HepG2 (cell line): Measurements from ENCODE around the gene C10orf67. TPM values are rescaled to one million over a fixed set of nuclear protein-coding genes. Genes with fewer than 3 reads are reported as not detected.

Source experiments
- ATAC-seq: fragments of 200-7000 bp; cut with Tn5 transposase; 3 replicates; pipeline ENCODE4 v1.9.1; 2020; ENCODE audit warnings: mild to moderate bottlenecking, moderate library complexity
- BruUV-seq: library from RNA; stranded (reverse); fragments of 400-500 nt; replicated peaks from 2 replicates; lab custom pipeline; 2021; lab: Mats Ljungman, UMichigan
- CTCF ChIA-PET: fragments of 300-600 bp; formaldehyde crosslinking; extraction: SDS; loops from one replicate; lab custom pipeline; 2021; ENCODE audit warnings: low total read pairs, inconsistent platforms, low intra/inter-chr PET ratio; lab: Yijun Ruan, JAX
- POLR2A ChIA-PET: fragments of 350-600 bp; sonication (Branson Sonifier 250); formaldehyde crosslinking; loops from one replicate; lab custom pipeline; 2020; ENCODE audit warnings: antibody characterized with exemption, inconsistent platforms; lab: Yijun Ruan, JAX
- DNase-seq: peaks from one replicate; pipeline ENCODE4 v3.0.0-alpha.2; 2015; ENCODE audit warnings: low spot score
- FAIRE-seq: peaks from 3 replicates; lab custom pipeline; 2011; peaks lifted over from hg19 to GRCh38; lab: Jason Lieb, UNC
- H2AFZ ChIP-seq: one replicate; pipeline ENCODE4 v1.6.1; 2011; ENCODE audit warnings: low read length, inconsistent platforms
- H3K27ac ChIP-seq: fragments of 300-600 bp; 3 replicates; pipeline ENCODE4 v1.8.0; 2011; ENCODE audit warnings: mixed run types, mild to moderate bottlenecking, mixed read lengths, low read length, inconsistent platforms; ENCODE audit not compliant: insufficient read depth; ENCODE audit errors: extremely low read length
- H3K27me3 ChIP-seq, 2 experiments: fragments of 200-600 bp in 1 of 2; 2 replicates in 1 of 2; 3 replicates in 1 of 2; pipeline versions ENCODE4 v1.6.0 to v1.8.0; 2011; ENCODE audit warnings: low read length in 2 of 2, mild to moderate bottlenecking in 2 of 2, moderate library complexity in 2 of 2, inconsistent platforms in 1 of 2; ENCODE audit not compliant: insufficient read depth in 2 of 2, control insufficient read depth in 1 of 2
- H3K36me3 ChIP-seq, 2 experiments: fragments of 200-600 bp in 1 of 2; replicated peaks in 1 of 2; 2 replicates in 1 of 2; 3 replicates in 1 of 2; pipeline versions ENCODE4 v1.5.1 to v1.8.0; 2011; ENCODE audit warnings: low read length in 2 of 2, inconsistent platforms in 1 of 2; ENCODE audit not compliant: insufficient read depth in 2 of 2, control insufficient read depth in 1 of 2
- H3K4me1 ChIP-seq: 2 replicates; pipeline ENCODE4 v1.5.1; 2012; ENCODE audit warnings: low read length, inconsistent platforms; ENCODE audit not compliant: insufficient read depth
- H3K4me2 ChIP-seq: 2 replicates; pipeline ENCODE4 v1.6.0; 2011; ENCODE audit warnings: low read depth, low read length, inconsistent platforms
- H3K4me3 ChIP-seq, 3 experiments: fragments of 200-600 bp in 1 of 3; sonication (generic), shearing (Covaris generic) in 1 of 3; replicated peaks in 1 of 3; 2 replicates each; pipeline ENCODE4 v1.5.1; 2011 to 2016; ENCODE audit warnings: low read length in 3 of 3, inconsistent platforms in 2 of 3, low read depth in 2 of 3, mild to moderate bottlenecking in 2 of 3, control low read depth in 1 of 3, mixed read lengths in 1 of 3; ENCODE audit not compliant: insufficient read depth in 1 of 3
- H3K79me2 ChIP-seq: one replicate; pipeline ENCODE4 v1.6.1; 2011; ENCODE audit warnings: low read length, inconsistent platforms; ENCODE audit not compliant: insufficient read depth
- H3K9ac ChIP-seq: 2 replicates; pipeline ENCODE4 v1.6.0; 2011; ENCODE audit warnings: mild to moderate bottlenecking, low read depth, low read length, inconsistent platforms; ENCODE audit not compliant: insufficient read depth
- H3K9me3 ChIP-seq: 2 replicates; pipeline ENCODE4 v1.5.1; 2012; ENCODE audit warnings: mild to moderate bottlenecking, low read length
- H4K20me1 ChIP-seq: 2 replicates; pipeline ENCODE4 v1.6.0; 2011; ENCODE audit warnings: inconsistent platforms, mild to moderate bottlenecking, low read length, moderate library complexity; ENCODE audit not compliant: insufficient read depth
- ADNP ChIP-seq: sonication (generic); formaldehyde crosslinking; IDR thresholded peaks from 2 replicates; pipeline ENCODE4 v1.4.0; 2020; ENCODE audit warnings: missing genetic modification reagents
- CEBPB ChIP-seq: IDR thresholded peaks from 2 replicates; pipeline ENCODE4 v1.6.1; 2011; ENCODE audit warnings: low read depth, low read length, improper control_type of control experiment, borderline replicate concordance
- HNRNPK ChIP-seq: fragments of 200-400 bp; formaldehyde crosslinking; IDR thresholded peaks from 2 replicates; pipeline ENCODE4 v1.6.1; 2018; ENCODE audit warnings: low read length, low read depth, moderate library complexity, mild to moderate bottlenecking; ENCODE audit not compliant: poor library complexity, severe bottlenecking
- MED13 ChIP-seq: sonication (generic); formaldehyde crosslinking; IDR thresholded peaks from 2 replicates; pipeline ENCODE4 v1.5.0; 2020; ENCODE audit warnings: missing genetic modification reagents
- PCBP1 ChIP-seq: fragments of 200-400 bp; formaldehyde crosslinking; IDR thresholded peaks from 2 replicates; pipeline ENCODE4 v1.6.1; 2017; ENCODE audit warnings: mild to moderate bottlenecking, low read depth, low read length, borderline replicate concordance
- PCBP2 ChIP-seq: fragments of 200-400 bp; formaldehyde crosslinking; optimal IDR thresholded peaks from 2 replicates; pipeline ENCODE3; 2018; ENCODE audit warnings: low read length, low read depth; ENCODE audit not compliant: poor library complexity, severe bottlenecking
- U2AF2 ChIP-seq: fragments of 200-400 bp; formaldehyde crosslinking; IDR thresholded peaks from 2 replicates; pipeline ENCODE4 v1.6.1; 2017; ENCODE audit warnings: low read depth, mild to moderate bottlenecking, low read length
- ZBTB7A ChIP-seq: sonication (generic); formaldehyde crosslinking; IDR thresholded peaks from 2 replicates; pipeline ENCODE4 v1.8.0; 2022; ENCODE audit warnings: mild to moderate bottlenecking, missing genetic modification reagents
- ZNF280B ChIP-seq: sonication (generic); formaldehyde crosslinking; IDR thresholded peaks from 2 replicates; pipeline ENCODE4 v1.5.0; 2020; ENCODE audit warnings: missing genetic modification reagents, mild to moderate bottlenecking, borderline replicate concordance
- ZNF326 ChIP-seq: sonication (generic); formaldehyde crosslinking; IDR thresholded peaks from 2 replicates; pipeline ENCODE4 v1.4.0; 2020; ENCODE audit warnings: missing genetic modification reagents, borderline replicate concordance
- WGBS: methylation state at CpG from one replicate; pipeline ENCODE4 v1.1.6; 2017; ENCODE audit warnings: low lambda C conversion rate; 5-methylcytosine and 5-hydroxymethylcytosine counted together
- in situ Hi-C: cut with HindIII; loops from 2 replicates; pipeline ENCODE4 v1.10.0; 2017; ENCODE audit warnings: low pct_unique_long_range_greater_than_20kb; ENCODE audit not compliant: extremely low pct_ligation_motif_present
- intact Hi-C: fragments of 100-400 bp; cut with micrococcal nuclease; formaldehyde crosslinking; loops from one replicate; pipeline ENCODE4 v1.10.0; 2022; ENCODE audit not compliant: unreplicated experiment
- polyA plus RNA-seq, 8 experiments: library from polyadenylated mRNA; depleted of rRNA in 3 of 8; stranded (reverse) in 7 of 8; unstranded in 1 of 8; fragments of >200 nt; fragmentation: Illumina TruSeq in 4 of 8; extraction: Trizol in 4 of 8; gene quantifications; 2 replicates each; pipeline versions ENCODE4 v1.2.1 to v1.2.3, GENCODE V29; 2011 to 2016; ENCODE audit warnings: low read depth in 4 of 8, missing spikeins in 1 of 8, mixed read lengths in 1 of 8; ENCODE audit not compliant: insufficient read depth in 1 of 8
- total RNA-seq, 5 experiments: library from RNA; depleted of rRNA; stranded (reverse); fragments of >200 nt; fragmentation: Illumina TruSeq; extraction: Trizol; gene quantifications; 2 replicates each; pipeline ENCODE4 v1.2.3, GENCODE V29; 2016; ENCODE audit warnings: low read depth in 1 of 5

C10orf67 gene
- total and polyA plus RNA-seq, 2 of the 13 experiments (the other 11 are each of a cell fraction or from before 2014, with no cell fraction given): not detected

GRCh38 chr10:23330948-23331347 lies 13.6 kb downstream of the C10orf67 start:
- no peaks in the 10 kb centered on the region for H3K9me3 ChIP-seq
- FAIRE-seq: no peak
- no peak overlapping the region for H2AFZ ChIP-seq
- ChIA-PET POLR2A (no interaction called here), CTCF (no interaction called here)
- in situ Hi-C loops (no loop called here), intact Hi-C loops (no loop called here)
- TF ChIP-seq HNRNPK (peak; percentile 76), U2AF2 (no peak), PCBP1 (0 out of 2 replicates have a peak, but pooled peaks have one; percentile 47), PCBP2 (peak; percentile 26), ZBTB7A (CRISPR knock-in tag) (no peak), ADNP (CRISPR knock-in tag) (no peak)
- BruUV-seq: no TSS peak
- H3K27ac ChIP-seq: no peak overlapping the region
- H3K79me2 ChIP-seq: no peaks in the 10 kb centered on the region
- no peak overlapping the region for H3K4me3 ChIP-seq
- 19% methylated on average over 7 of the region's 7 CpGs for WGBS
- H3K4me2 ChIP-seq: no peak overlapping the region
- H3K36me3 ChIP-seq: no peaks in the 10 kb centered on the region
- no peaks in the 10 kb centered on the region for H4K20me1 ChIP-seq
- no peak for DNase-seq
- no peaks in the 10 kb centered on the region for H3K4me1 ChIP-seq
- ATAC-seq: no peak
- H3K9ac ChIP-seq: no peak overlapping the region
- peaks cover 0 to 1% of the 10 kb centered on the region in 2 experiments; a peak in 1 of 5 replicates for H3K27me3 ChIP-seq

GRCh38 chr10:23326544-23327307 lies 17.9 kb downstream of the C10orf67 start:
- H3K4me3 ChIP-seq: no peak overlapping the region
- no peaks in the 10 kb centered on the region for H3K4me1 ChIP-seq
- 21% methylated on average over 5 of the region's 5 CpGs for WGBS
- BruUV-seq: no TSS peak
- TF ChIP-seq ZNF280B (no peak), CEBPB (peak; percentile 49; the same call in 1 of the 2 replicates), ZNF326 (CRISPR knock-in tag) (no peak), MED13 (CRISPR knock-in tag) (no peak)
- no peaks in the 10 kb centered on the region for H3K36me3 ChIP-seq
- POLR2A ChIA-PET: no interaction called here
- H3K4me2 ChIP-seq: no peak overlapping the region
- no peak overlapping the region for H2AFZ ChIP-seq
- H4K20me1 ChIP-seq: no peaks in the 10 kb centered on the region
- FAIRE-seq (no peak), ATAC-seq (no peak), DNase-seq (no peak)
- intact Hi-C loops (no loop called here), in situ Hi-C loops (no loop called here)
- H3K27ac ChIP-seq: no peak overlapping the region
- H3K9ac ChIP-seq: no peak overlapping the region
- CTCF ChIA-PET: no interaction called here
- H3K9me3 ChIP-seq: no peaks in the 10 kb centered on the region
- 0 out of 5 replicates have a peak, but pooled peaks cover 0 to 1% of the 10 kb centered on the region in 2 experiments for H3K27me3 ChIP-seq
- no peaks in the 10 kb centered on the region for H3K79me2 ChIP-seq
